Ishikawa (cell line): ENCODE data around the gene SLC6A1.

Experiments used
- CEBPB ChIP-seq: IDR thresholded peaks from 2 replicates; pipeline ENCODE4 v1.6.1; 2012
- CREB1 ChIP-seq: IDR thresholded peaks from 2 replicates; pipeline ENCODE4 v1.6.1; 2012; ENCODE audit warnings: low read depth
- EGR1 ChIP-seq: IDR thresholded peaks from 2 replicates; pipeline ENCODE4 v1.6.1; 2012
- EP300 ChIP-seq: IDR thresholded peaks from 2 replicates; pipeline ENCODE4 v1.6.1; 2012; ENCODE audit warnings: borderline replicate concordance
- FOXM1 ChIP-seq: IDR thresholded peaks from 2 replicates; pipeline ENCODE4 v1.6.1; 2012; ENCODE audit warnings: low read depth, borderline replicate concordance
- MAX ChIP-seq: IDR thresholded peaks from 2 replicates; pipeline ENCODE4 v1.6.1; 2012
- NFIC ChIP-seq: IDR thresholded peaks from 2 replicates; pipeline ENCODE4 v1.6.1; 2012
- RAD21 ChIP-seq: IDR thresholded peaks from 2 replicates; pipeline ENCODE4 v1.6.1; 2012; ENCODE audit warnings: low read depth
- REST ChIP-seq: IDR thresholded peaks from 2 replicates; pipeline ENCODE4 v1.6.1; 2012; ENCODE audit warnings: low read depth, mild to moderate bottlenecking
- TAF1 ChIP-seq: IDR thresholded peaks from 2 replicates; pipeline ENCODE4 v1.6.1; 2012; ENCODE audit warnings: low read depth, mild to moderate bottlenecking
- TCF12 ChIP-seq: IDR thresholded peaks from 2 replicates; pipeline ENCODE4 v1.6.1; 2012; ENCODE audit warnings: low read depth
- USF1 ChIP-seq: IDR thresholded peaks from 2 replicates; pipeline ENCODE4 v1.6.1; 2012
- YY1 ChIP-seq: IDR thresholded peaks from 2 replicates; pipeline ENCODE4 v1.6.1; 2012; ENCODE audit warnings: low read depth

GRCh38 chr3:10948326-10948725 lies 44.2 kb upstream of the SLC6A1 start:
- TF ChIP-seq TCF12 (no peak), TAF1 (no peak), USF1 (no peak), REST (no peak), FOXM1 (no peak), MAX (no peak), EP300 (no peak), RAD21 (no peak), EGR1 (no peak), NFIC (no peak), CEBPB (no peak), YY1 (no peak), CREB1 (no peak)
